GM04504 (cell line): Measurements from ENCODE around the gene CAND2.
"Not testable (repeated sequence)": the region's sequence is repeated elsewhere in the genome, so short reads cannot be mapped to it uniquely, and the experiment has no call there.

Source experiments
- DNase-seq: peaks from one replicate; pipeline ENCODE4 v3.0.0-alpha.2; 2012; ENCODE audit warnings: low read depth

Gene CAND2

DNA sequence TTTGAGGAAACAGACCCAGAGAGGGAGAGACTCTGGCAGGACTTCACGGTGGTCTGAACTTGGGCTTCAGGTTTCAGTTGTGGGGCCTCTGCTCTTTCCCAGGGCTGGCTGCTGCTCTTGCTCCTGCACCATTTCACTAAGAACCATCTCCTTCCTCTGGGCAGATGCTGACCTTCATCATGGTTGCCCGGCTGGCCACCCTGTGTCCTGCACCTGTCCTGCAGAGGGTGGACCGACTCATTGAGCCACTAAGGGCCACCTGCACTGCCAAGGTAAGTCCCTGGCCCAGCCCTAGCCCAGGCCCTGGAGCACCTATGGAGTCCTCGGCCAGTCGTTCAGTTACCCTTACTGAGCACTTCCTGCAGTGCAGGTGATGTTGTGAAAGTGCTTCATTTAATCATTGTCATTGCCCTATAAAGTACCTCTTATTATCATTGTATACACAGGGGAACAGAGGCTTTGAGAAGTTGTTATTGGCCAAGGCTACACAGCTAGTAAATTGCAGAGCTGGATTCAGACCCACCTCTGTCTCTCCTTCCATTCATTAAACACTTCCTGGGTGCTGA is 34.9 kb downstream of the CAND2 start:
- no peak for DNase-seq

DNA sequence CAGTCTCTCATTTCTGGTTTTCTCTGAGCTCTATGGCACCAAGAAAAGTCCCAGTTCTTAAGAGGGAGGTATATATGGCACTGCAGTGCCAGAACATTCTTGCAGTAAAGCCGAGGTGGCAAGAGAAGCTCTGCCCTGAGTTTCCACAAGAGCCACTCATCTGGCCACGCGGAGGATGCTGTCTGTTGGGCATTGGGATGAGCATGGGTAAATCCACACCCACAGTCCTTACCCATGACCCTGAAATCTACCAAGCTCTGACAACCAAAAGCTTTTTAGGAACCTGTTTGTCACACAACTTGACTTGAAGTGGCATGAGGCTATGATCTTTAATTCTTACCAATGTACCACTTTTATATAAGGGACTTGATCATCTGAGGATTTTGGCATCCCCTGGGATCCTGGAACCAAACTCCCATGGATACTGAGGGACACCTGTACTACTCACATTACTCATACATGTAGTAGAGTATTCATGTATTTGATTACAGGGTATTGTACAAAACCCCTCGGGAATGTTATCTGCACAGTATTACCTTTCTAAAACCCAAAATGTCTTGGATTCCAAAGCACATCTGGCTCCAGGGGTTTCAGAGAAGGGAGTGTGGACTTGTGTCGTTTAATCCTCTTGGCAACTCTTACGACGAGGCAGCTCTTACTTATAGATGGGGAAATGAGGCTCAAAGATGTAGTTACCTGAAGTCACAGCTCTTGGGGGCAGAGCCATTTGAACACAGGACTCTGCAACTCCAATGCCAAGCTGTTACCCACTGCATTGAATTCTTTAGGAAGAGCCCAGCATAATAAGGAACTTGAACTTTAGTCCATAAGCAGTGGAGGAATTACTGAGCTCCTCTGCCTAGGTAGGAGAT is 36.1 kb downstream of the CAND2 start:
- no peak for DNase-seq

DNA sequence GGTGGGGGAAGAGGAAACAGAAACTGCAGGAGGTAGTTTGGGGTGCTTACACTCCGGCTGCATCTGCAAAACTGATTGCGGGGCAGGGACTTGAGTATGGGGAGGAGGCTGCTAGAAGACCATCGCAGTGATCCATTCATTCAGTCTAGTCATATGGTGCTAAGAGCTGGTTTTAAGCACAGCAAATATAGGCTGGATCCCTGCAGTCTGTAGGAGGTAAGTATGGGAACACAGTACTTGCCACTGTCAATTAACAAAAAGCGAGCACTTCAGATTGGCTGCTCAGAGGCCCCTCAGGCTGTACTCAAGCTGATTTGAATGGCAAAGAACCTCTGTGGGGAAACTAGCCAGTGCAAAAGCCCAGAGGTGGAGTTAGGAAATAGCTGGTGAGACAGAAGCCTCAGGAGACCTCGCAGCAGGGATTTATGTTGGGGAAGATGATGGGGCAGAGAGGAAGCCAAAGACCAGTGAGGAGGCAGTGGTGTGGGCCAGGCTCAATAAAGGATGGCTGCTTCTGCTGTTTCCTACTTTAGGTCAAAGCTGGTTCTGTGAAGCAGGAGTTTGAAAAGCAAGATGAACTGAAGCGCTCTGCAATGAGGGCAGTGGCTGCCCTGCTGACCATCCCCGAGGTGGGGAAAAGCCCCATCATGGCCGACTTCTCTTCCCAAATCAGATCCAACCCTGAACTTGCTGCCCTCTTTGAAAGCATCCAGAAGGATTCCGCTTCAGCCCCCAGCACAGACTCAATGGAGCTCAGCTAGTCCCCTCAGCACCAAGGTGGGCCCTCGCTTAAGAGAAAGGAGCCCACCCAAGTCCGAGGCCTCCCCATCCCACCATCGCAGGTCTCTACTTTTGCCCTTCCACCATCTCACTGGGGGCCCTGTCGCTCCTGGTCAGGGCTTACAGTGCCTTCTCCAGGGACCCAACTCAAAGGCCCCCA is 37.0 kb downstream of the CAND2 start:
- no peak for DNase-seq

DNA sequence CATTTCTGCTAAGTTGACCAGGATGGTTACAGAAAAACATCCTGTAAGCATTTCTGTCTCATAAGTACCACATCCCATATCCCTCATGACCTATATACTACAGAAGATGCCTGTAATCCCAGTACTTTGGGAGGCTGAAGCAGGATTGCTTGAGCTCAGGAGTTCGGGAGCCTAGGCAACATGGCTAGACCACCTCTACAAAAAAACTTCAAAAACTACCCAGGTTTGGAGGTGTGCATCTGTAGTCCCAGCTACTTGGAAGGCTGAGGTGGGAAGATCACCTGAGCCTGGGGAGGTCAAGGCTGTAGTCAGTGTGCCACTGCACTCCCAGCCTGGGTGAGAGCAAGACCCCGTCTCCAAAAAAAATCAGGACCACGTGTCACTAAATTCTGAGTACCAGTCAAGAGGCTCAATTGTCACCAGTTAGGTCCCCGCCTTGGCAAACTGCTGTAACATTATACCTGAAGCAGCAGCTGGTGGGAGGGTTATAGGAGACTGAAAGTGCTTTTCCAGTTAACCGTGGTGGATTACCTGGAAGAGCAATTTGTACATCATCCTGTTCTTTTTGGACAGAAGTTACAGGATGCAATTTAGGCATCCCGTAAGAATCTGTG is 38.7 kb downstream of the CAND2 start:
- DNase-seq: no peak

DNA sequence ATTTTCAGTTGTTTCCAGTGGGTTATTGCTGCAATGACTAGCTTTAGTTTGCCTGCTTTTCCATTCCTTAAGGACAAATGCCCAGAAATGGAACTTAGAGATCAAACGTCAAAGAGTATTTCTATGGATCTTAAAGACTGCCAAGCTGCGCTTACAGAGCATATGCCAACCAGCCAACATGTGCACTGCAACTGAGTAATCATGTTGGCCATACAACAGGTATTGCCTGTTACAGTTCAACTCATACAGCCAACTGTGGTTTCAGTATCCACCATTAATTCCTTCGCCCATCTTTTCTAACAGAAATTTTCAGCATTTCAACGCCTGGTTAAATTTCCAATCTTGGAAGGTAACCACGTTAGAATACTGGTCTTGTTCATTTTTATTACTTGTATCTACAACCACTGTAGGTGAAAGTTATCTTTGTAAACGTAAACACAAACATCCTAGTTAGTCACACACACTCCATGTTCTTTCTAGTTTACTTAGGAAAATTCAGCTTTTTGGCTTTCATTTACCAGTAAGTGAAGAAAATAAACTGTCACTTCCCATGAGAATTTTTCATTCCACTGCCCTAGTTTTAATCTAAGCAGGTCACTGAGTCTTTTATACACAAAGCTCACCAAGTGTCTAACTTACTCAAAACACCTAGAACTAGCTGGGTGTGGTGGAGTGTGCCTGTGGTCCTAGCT is 41.0 kb downstream of the CAND2 start:
- DNase-seq: no peak

DNA sequence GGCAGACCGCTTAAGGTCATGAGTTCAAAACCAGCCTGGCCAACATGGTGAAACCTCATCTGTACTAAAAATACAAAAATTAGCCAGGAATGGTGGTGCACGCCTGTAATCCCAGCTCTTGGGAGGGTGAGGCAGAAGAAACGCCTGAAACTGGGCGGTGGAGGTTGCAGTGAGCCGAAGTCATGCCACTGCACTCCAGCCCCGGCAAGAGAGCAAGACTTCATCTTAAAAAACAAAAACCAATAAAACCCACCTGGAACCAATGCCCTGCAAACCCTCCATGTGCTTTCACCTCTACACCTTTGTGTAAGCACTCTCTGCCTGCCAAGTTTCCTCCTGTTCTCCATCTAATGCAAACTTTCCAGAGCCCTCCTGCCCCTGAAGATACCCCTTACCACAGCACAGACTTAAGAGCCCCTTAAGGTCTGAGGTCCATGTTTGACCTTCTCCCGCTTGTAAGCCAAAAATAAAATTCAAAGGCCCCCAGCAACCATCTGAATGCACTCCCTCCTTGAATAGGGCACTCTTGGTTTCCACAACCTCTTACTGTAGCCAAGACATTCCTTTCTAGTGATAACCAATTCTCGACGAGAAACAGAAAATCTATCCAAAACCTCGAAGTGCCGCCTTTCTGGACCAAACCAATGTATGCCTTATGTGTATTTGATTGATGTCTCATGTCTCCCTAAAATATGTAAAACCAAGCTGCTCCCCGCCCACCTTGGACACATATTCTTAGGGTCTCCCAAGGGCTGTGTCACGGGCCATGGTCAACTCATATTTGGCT is 41.9 kb downstream of the CAND2 start:
- no peak for DNase-seq

DNA sequence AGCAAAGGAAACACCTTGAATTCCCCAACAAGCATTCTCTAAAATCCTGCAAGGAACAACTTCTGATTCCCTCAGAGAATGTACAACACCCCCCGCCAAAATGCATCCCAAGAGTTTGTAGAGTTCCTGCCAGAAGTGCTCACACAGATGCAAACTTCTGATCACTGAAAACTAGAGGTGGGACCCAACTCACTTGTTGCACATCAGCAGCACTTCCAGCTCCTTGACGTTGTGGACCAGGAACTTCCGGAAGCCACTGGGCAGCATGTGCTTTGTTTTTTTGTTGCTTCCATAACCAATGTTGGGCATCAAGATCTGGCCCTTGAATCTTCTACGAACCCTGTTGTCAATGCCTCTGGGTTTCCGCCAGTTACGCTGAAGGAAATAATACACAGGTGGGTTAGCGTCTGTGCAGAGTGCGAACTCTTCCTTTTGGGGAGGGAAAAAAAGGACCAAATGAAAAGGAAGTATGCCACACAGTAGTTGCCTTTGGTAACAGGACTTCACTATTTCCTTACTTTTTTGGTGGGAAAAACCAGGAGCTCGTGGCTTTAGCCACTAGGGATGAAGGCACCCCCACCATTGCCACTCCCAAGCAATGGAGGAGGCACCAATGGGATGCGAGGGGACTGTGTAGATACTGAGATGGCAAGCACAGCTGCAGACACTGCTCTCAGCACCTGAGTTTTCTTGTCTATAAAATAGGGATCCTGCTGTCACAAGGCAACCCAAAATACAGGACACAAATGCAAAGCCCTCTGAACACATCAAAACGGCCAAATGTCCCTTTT is 42.9 kb downstream of the CAND2 start:
- no peak for DNase-seq

DNA sequence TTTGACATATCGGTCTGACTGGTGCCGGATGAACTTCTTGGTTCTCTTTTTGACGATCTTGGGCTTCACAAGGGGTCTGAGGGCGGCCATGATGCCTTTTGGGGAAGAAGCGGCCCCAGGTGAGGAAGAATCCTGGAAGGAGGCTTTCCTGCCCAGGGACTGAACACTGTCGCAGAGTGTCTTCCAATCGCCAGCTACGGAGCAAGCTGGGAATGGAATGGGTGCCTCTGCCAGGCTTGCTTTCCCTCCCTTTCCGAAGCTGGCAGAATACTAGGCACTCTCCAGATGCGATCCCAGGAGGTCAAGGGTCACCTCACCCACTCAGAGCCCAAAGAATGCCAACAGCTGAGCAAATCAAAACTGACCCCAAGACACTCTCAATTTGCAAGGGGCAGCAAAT is 43.7 kb downstream of the CAND2 start:
- DNase-seq: not testable (repeated sequence)

DNA sequence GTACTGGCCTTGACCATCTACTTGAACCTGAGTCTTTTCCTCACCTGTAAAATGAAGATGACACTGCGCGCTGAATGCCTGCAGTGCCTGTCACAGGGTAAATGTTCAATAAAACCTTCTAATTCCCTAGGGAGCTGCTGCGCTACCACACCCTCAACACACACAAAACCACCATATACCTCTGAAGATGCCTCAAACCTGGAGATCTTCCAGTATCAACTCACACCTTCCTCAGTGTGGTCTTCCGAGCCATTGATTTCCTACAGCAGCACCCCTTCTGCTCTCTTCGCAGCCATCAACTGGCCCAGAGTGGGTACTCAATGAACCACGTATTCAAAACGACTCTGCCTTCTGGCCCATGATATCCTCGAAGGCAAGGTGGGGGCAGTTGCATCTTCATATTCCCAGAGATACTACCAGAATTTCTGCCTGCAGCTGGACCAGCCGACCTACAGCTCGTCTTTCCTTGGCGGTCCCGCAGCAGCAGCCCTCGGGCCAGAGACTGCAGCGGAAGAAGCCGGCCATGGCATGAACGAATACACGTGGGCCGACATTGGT is 44.2 kb downstream of the CAND2 start:
- DNase-seq: no peak

DNA sequence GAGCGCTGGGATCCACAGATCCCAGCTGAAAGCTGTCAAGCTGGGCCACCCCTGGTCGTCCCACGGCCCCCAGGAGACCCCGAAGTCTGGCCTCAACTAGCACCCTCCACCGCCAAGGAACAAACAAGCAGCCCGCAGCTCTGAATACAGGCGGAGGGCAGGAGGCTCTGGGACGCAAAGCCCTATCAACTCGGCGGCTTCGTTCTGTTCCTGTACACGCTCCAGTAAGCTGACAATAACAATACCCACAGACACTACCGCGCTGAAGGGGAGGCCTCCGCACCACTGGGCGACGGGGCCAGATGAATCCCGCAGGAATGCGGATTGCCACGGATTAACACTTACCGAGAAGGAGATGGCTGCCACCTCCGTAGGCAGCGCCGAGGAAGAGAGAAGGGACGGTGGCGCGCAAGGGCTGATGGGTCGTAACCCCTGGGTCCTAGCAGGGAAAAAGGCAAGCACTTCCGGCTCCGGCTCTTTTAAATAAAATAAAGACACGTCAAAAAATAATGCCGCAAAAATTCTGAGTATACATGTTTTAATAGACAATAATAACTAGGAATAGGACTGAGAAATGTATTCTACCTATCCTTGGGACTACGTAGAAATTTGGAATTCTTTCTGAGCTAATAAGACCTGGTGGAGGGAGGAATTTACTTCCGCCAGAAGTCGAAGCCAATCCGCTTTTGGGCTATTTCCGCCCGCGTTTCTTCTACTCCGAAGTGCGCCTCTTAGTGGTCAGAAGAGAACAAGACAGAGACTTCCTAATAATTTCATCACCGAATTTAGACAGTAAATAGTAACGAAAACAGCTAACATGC is 44.9 kb downstream of the CAND2 start, which contains the start of gene RPL32:
RPL32 (minus strand) TSS at position 417 of the 821 bp plus-strand sequence. CDS start 1,328 bp downstream, outside the sequence.
- peak; percentile 91 for DNase-seq

DNA sequence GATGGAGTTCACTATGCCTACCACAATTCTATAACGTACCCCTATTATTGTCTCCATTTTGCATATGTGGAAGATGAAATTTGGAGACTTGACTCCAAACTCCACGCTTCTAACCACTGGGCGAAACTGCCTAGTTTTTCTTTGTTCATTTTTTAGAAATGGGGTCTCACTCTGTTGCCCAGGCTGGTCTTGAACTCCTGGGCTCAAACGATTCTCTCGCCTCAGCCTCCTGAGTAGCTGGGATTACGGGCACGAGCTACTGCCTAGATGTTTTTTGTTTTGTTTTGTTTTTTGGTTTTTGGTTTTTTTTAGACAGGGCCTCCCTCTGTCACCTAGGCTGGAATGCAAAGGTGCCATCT is 45.5 kb downstream of the CAND2 start:
- no peak for DNase-seq

DNA sequence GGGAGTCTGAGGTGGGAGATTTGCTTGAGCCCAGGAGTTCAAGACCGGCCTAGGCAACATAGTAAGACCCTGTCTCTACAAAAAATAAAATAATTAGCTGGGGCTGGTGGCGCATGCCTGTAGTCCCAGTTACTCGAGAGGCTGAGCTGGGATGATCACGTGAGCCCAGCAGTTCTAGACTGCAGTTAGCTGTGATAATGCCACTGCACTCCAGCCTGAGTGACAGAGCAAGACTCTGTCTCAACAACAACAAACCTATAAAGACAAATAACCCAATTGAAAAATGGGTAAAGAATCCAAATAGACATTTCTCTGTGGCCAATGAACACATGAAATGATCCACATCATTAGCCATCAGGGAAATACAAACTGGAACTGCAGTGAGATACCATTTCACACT is 46.0 kb downstream of the CAND2 start:
- no peak for DNase-seq

DNA sequence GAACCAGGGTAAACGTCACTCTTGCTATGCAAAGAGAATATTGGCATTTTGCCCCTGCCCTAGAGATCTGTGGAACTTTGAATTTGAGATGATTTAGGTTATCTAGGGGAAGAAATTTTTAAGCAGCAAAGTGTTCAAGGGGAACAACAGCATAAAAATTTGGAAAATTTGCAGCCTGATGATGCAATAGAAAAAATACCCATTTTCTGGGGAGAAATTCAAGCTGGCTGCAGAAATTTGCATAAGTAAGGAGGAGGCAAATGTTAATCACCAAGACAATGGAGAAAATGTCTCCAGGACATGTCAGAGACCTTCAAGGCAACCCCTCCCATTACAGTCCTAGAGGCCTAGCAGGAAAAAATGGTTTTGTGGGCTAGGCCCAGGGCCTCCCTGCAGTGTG is 49.3 kb downstream of the CAND2 start:
- no peak for DNase-seq

DNA sequence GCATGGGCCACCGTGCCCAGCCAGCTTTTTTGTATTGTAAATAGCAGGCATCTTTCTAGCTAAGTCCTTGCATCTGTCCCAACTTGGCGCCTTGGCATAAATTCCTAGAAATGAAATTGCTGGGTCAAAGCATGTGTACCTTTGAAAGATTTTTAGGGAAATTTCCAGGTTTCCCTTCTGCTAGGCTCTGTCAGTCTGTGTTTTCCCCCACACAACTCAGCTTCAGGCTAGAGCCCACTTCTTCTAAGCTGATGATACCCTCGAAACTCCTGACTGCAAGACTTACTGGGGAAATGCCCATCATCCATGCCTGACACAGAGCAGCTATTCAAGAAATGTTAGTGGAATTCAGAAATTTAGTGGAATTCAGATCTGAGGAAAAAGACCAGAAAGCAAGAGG is 55.7 kb downstream of the CAND2 start:
- no peak for DNase-seq

DNA sequence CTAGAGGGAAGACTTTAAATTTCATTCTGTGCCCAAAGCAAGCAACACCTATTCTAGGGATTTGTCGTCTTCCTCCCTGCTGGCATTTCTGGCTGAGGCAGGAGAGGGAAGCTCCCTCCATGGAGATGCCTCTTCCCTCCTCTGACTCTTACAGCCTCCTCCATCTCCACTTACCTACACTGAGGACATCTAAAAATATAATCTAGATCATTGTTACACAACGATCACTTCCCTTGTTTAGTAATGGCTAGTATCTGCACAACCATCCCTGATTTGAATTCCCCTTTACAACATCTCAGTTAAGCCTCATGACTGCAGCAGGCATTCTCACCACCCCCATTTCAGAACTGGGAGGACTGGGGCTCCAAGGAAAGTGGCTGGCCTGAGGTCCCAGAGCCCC is 57.4 kb downstream of the CAND2 start:
- DNase-seq: not testable (repeated sequence)

DNA sequence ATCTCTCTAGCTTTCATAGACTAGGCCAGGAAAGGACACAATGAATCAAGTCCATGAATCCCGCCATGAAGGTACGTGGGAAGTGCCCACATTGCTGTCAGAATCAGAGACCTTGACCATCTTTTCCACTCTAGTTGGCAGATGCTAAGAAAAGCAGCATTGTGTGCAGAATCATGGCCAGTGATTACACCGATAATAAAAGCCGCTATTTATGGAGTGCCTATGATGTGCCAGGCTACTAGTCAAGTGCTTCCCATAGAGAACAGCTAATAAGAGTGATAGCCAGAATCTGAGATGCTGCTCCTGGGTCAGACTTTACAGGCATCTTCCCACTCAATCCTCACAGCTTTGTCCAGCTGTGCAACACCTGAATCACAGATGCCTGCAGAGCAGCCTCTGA is 58.1 kb downstream of the CAND2 start:
- no peak for DNase-seq

DNA sequence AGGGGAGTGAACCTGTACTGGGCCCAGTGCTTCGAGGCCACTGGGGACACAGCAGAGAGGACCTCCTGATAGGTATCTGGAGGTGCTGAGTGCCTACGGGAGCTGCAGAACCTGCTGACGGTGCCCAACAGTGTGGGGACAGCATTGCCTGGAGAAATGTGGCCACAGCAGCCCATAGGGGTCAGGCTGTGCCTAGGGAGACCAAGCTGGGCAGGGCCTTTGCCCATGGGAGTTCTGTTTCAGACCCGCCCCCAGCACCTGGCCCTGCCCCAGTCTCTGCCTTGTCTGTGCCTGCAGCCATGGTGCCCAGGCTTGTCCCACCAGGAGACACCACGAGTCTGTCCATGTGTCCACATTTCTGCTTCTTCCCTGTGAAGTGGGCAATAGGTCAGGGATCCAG is 60.1 kb downstream of the CAND2 start:
- DNase-seq: no peak

DNA sequence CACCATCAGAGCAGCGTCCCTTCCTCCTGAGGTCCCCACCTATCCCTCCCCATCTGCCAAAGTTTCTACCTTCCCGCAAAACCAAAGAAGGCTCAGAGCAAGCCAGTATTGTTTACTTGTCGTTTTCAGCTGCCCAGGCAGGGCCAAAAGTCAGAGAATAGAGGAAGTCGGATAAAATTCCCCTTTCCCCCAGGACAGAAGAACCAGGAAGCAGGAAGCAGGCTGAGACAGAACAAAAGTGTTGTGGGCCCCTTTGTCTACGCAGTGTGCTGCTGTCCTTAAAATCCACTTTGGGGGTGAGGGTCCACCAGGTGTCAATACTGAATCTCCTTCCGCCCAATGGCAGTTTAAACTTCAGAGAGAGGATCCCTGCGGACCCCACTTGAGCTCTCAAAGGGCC is 63.4 kb downstream of the CAND2 start:
- DNase-seq: no peak

DNA sequence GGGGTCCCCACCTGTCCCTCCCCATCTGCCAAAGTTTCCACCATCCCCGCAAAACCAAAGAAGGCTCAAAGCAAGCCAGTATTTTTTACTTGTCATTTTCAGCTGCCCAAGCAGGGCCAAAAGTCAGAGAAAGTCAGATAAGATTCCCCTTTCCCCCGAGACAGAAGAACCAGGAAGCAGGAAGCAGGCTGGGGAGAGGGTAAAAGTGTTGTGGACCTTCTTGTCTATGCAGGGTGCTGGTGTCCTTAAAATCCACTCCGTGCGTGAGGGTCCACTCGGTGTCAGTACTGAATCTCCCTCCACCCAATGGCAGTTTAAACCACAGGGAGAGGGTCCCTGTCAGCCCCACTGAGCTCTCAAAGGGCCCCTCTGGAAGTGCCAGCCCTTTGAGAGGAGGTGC is 65.1 kb downstream of the CAND2 start:
- DNase-seq: no peak
